OCI-LY3 (cell line): ENCODE data around the gene GAGE10.

ENCODE experiments used
- CTCF ChIP-seq: fragments of 200-600, 300-600 bp; sonication (generic); IDR thresholded peaks from 2 replicates; pipeline ENCODE4 v1.5.1; 2014; ENCODE audit warnings: antibody characterized with exemption, low read length, low read depth
- EZH2phosphoT487 ChIP-seq: fragments of 200-600 bp; shearing (Covaris generic); IDR thresholded peaks from 2 replicates; pipeline ENCODE4 v1.6.1; 2018; ENCODE audit warnings: antibody characterized with exemption, mixed run types, low read depth

DNA sequence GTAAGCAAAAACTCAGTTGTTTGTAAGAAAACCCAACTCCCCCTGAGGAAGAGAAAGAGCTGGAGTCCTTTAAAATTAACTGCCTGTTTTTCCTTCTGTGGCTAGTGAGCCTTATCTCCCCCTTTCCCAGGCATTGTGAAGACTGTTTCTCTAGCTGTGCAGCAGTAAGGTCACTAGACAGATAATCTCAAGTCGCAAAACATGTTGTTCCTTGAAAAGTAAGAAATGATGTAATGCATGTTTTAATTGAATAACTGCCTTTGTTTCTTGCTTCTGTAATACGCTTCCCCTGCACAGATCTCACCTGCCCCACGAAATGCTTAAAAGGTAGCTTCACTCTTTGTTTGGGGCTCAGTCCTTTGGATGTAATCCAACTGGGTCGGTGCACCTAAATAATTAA lies 12.6 kb downstream of the GAGE10 start:
- TF ChIP-seq CTCF (no peak), EZH2phosphoT487 (no peak)
